H1 (cell line): Measurements from ENCODE around the gene NAA60. TPM values are rescaled to one million over a fixed set of nuclear protein-coding genes. Genes with fewer than 3 reads are reported as not detected.

Source experiments
- E2F6 ChIP-seq: IDR thresholded peaks from 2 replicates; pipeline ENCODE4 v1.6.1; 2012; ENCODE audit warnings: inconsistent platforms
- KDM4A ChIP-seq: IDR thresholded peaks from one replicate; pipeline ENCODE4 v1.7.1; 2012; ENCODE audit warnings: low read depth, mild to moderate bottlenecking, moderate library complexity, low read length, inconsistent platforms; ENCODE audit not compliant: severe bottlenecking
- NRF1 ChIP-seq: IDR thresholded peaks from 2 replicates; pipeline ENCODE4 v1.6.1; 2011; ENCODE audit warnings: mild to moderate bottlenecking, low read depth, low read length, improper control_type of control experiment
- PHF8 ChIP-seq: fragments of 200-600 bp; sonication (generic); conservative IDR thresholded peaks from 2 replicates; pipeline ENCODE4 v1.7.1; 2012; ENCODE audit warnings: low read depth, mild to moderate bottlenecking, inconsistent platforms, low read length, moderate library complexity
- RAD21 ChIP-seq, 2 experiments: IDR thresholded peaks in 1 of 2; conservative IDR thresholded peaks in 1 of 2; 2 replicates each; pipeline ENCODE4 v1.6.1; 2011; ENCODE audit warnings: low read depth in 2 of 2, low read length in 2 of 2, improper control_type of control experiment in 1 of 2, inconsistent platforms in 1 of 2, mild to moderate bottlenecking in 1 of 2, moderate library complexity in 1 of 2
- RBBP5 ChIP-seq: IDR thresholded peaks from 2 replicates; pipeline ENCODE4 v1.7.1; 2012; ENCODE audit warnings: low read depth, mild to moderate bottlenecking, inconsistent platforms, low read length, moderate library complexity, borderline replicate concordance
- polyA plus RNA-seq, 7 experiments: library from polyadenylated mRNA; depleted of rRNA in 3 of 7; stranded (reverse) in 5 of 7; unstranded in 2 of 7; fragments of >200 nt in 5 of 7; fragments of 200-250 nt in 2 of 7; gene quantifications; 1 replicate in 5 of 7; 2 replicates in 1 of 7; 4 replicates in 1 of 7; pipeline versions ENCODE4 v1.2.1 to v1.2.3, GENCODE V29; 2011 to 2013; ENCODE audit warnings: missing spikeins in 2 of 7, mixed read lengths in 2 of 7
- total RNA-seq: library from RNA; stranded (reverse); fragmentation: NEBNext Ultra II Directional; extraction: Animal tissue kit (Norgen Biotek cat#: 25700); gene quantifications from 2 replicates; pipeline ENCODE4 v1.2.1, GENCODE V29; 2021
- TF ChIP-seq, protein P1 (sequence below): fragments of 300-600 bp; sonication (generic); IDR thresholded peaks from 2 replicates; pipeline ENCODE4 v1.7.1; 2012; ENCODE audit warnings: low read length, moderate library complexity, mild to moderate bottlenecking, inconsistent platforms; ENCODE audit not compliant: insufficient replicate concordance

The NAA60 gene
- total and polyA plus RNA-seq, 2 of the 8 experiments (the other 6 are each of a cell fraction or from before 2014, with no cell fraction given) = 34.1 to 47.6 TPM

GRCh38 chr16:3400779-3401688 is 42.4 kb upstream of the NAA60 start, which contains the start of the genes ZNF174 and ZSCAN32 (continued):
- TF ChIP-seq, protein P1, sequence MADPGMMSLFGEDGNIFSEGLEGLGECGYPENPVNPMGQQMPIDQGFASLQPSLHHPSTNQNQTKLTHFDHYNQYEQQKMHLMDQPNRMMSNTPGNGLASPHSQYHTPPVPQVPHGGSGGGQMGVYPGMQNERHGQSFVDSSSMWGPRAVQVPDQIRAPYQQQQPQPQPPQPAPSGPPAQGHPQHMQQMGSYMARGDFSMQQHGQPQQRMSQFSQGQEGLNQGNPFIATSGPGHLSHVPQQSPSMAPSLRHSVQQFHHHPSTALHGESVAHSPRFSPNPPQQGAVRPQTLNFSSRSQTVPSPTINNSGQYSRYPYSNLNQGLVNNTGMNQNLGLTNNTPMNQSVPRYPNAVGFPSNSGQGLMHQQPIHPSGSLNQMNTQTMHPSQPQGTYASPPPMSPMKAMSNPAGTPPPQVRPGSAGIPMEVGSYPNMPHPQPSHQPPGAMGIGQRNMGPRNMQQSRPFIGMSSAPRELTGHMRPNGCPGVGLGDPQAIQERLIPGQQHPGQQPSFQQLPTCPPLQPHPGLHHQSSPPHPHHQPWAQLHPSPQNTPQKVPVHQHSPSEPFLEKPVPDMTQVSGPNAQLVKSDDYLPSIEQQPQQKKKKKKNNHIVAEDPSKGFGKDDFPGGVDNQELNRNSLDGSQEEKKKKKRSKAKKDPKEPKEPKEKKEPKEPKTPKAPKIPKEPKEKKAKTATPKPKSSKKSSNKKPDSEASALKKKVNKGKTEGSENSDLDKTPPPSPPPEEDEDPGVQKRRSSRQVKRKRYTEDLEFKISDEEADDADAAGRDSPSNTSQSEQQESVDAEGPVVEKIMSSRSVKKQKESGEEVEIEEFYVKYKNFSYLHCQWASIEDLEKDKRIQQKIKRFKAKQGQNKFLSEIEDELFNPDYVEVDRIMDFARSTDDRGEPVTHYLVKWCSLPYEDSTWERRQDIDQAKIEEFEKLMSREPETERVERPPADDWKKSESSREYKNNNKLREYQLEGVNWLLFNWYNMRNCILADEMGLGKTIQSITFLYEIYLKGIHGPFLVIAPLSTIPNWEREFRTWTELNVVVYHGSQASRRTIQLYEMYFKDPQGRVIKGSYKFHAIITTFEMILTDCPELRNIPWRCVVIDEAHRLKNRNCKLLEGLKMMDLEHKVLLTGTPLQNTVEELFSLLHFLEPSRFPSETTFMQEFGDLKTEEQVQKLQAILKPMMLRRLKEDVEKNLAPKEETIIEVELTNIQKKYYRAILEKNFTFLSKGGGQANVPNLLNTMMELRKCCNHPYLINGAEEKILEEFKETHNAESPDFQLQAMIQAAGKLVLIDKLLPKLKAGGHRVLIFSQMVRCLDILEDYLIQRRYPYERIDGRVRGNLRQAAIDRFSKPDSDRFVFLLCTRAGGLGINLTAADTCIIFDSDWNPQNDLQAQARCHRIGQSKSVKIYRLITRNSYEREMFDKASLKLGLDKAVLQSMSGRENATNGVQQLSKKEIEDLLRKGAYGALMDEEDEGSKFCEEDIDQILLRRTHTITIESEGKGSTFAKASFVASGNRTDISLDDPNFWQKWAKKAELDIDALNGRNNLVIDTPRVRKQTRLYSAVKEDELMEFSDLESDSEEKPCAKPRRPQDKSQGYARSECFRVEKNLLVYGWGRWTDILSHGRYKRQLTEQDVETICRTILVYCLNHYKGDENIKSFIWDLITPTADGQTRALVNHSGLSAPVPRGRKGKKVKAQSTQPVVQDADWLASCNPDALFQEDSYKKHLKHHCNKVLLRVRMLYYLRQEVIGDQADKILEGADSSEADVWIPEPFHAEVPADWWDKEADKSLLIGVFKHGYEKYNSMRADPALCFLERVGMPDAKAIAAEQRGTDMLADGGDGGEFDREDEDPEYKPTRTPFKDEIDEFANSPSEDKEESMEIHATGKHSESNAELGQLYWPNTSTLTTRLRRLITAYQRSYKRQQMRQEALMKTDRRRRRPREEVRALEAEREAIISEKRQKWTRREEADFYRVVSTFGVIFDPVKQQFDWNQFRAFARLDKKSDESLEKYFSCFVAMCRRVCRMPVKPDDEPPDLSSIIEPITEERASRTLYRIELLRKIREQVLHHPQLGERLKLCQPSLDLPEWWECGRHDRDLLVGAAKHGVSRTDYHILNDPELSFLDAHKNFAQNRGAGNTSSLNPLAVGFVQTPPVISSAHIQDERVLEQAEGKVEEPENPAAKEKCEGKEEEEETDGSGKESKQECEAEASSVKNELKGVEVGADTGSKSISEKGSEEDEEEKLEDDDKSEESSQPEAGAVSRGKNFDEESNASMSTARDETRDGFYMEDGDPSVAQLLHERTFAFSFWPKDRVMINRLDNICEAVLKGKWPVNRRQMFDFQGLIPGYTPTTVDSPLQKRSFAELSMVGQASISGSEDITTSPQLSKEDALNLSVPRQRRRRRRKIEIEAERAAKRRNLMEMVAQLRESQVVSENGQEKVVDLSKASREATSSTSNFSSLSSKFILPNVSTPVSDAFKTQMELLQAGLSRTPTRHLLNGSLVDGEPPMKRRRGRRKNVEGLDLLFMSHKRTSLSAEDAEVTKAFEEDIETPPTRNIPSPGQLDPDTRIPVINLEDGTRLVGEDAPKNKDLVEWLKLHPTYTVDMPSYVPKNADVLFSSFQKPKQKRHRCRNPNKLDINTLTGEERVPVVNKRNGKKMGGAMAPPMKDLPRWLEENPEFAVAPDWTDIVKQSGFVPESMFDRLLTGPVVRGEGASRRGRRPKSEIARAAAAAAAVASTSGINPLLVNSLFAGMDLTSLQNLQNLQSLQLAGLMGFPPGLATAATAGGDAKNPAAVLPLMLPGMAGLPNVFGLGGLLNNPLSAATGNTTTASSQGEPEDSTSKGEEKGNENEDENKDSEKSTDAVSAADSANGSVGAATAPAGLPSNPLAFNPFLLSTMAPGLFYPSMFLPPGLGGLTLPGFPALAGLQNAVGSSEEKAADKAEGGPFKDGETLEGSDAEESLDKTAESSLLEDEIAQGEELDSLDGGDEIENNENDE = no peak
- TF ChIP-seq RAD21 (IDR thresholded peaks at IDR 0.05 in 1 of 2, conservative IDR thresholded peaks at IDR 0.05 in 1 of 2; ENCODE audit: low read depth in 2 of 2, low read length in 2 of 2) (no peak; a peak in 1 of 4 replicates), KDM4A (peak; percentile 77), E2F6 (peak; percentile 65), NRF1 (peak; percentile 81), RBBP5 (peak; percentile 94), PHF8 (peak; percentile 63; the same call in 1 of the 2 replicates)
